ENCODE data around the gene PRXL2B.
"Not testable (repeated sequence)": the region's sequence is repeated elsewhere in the genome, so short reads cannot be mapped to it uniquely, and the experiment has no call there.

PRXL2B gene

DNA sequence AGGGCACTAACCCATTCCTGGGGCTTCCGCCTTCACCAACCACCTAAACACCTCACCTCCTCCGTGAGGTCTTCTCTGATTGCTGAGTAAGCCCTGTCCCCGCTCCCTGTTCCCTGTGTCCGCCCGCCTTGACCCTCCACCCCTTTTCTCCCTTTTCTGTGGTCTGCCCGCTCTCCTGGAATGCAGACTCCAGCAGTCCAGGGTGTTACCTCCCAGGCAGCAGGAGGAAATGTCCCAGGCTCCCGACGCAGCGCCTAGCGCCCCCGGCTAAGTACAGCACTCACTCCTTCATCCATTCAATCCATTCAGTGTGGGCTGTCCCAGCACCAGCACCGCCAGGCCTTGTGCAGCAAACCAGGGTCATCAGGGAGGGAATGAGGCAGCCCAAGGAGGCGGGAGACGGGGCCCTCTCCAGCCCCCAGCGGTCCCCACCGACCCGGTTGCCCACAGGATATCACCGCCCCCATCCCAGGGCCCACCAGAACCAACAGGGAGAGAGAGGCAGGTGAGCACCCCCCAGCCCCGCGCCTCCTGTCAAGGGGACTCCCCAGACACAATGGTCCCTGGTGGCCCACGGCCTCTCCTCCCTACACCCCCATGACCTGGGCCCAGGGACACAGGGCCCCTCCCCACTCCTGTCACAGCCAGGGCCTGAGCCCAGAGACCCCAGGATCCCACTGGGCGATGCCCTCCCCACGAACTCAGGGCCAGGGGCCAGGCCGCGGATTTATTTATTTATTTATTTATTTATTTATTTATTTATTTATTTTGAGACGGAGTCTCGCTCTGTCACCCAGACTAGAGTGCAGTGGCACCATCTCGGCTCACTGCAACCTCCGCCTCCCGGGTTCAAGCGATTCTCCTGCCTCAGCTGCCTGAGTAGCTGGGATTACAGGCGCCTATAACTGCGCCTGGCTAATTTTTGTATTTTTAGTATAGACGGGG, 20.2 kb upstream of the PRXL2B start:
- DNase-seq = no peak
- no peak overlapping the region for H3K4me3 ChIP-seq (ENCODE audit: insufficient read depth, low read depth, low read length, poor library complexity, severe bottlenecking)
- H3K9me3 ChIP-seq (ENCODE audit: control insufficient read depth, low read length) = no peaks in the 10 kb centered on the region
- H3K4me1 ChIP-seq (ENCODE audit: control insufficient read depth, insufficient read depth, low read length, poor library complexity, severe bottlenecking) = no peaks in the 10 kb centered on the region
- peaks cover 26% of the 10 kb centered on the region for H3K36me3 ChIP-seq (ENCODE audit: control insufficient read depth, insufficient read depth, low read length)
- no peak overlapping the region for H3K27ac ChIP-seq (ENCODE audit: insufficient read depth, low read length, poor library complexity, severe bottlenecking)
- H3K27me3 ChIP-seq (replicated peaks; ENCODE audit: control insufficient read depth, insufficient read depth, low read length, poor library complexity, severe bottlenecking) = no peaks in the 10 kb centered on the region

DNA sequence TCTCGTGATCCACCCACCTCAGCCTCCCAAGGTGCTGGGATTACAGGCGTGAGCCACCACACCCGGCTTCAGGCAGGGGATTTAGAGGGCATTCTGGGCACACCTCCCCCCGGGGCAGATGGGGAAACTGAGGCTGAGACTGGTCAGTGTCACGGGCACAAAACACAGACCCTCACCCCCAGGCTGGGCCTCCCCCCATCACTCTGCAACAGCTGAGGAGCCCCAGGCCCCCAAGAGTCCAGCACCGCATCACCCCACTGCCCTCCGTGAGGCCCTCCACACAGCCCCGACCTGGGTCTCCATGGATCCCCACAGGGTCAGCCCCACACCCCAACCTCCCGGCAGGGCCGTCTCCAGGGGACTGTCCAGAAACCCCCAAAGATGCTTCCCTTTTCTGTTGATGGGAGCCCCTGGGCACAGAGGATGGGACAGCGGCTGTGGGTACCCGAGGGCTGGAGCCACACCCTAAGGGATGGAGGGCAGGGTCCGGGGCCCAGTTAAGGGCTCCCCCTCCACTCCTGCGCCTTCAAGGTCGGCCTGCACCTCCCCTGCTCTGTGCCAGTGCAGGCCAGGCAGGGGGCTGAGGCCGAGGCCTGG, 19.4 kb upstream of the PRXL2B start:
- no peak overlapping the region for H3K4me3 ChIP-seq (ENCODE audit: insufficient read depth, low read depth, low read length, poor library complexity, severe bottlenecking)
- no peaks in the 10 kb centered on the region for H3K9me3 ChIP-seq (ENCODE audit: control insufficient read depth, low read length)
- DNase-seq = no peak
- H3K36me3 ChIP-seq (ENCODE audit: control insufficient read depth, insufficient read depth, low read length) = peaks cover 18% of the 10 kb centered on the region
- H3K27me3 ChIP-seq (replicated peaks; ENCODE audit: control insufficient read depth, insufficient read depth, low read length, poor library complexity, severe bottlenecking) = no peaks in the 10 kb centered on the region
- H3K27ac ChIP-seq (ENCODE audit: insufficient read depth, low read length, poor library complexity, severe bottlenecking) = no peak overlapping the region
- no peaks in the 10 kb centered on the region for H3K4me1 ChIP-seq (ENCODE audit: control insufficient read depth, insufficient read depth, low read length, poor library complexity, severe bottlenecking)

DNA sequence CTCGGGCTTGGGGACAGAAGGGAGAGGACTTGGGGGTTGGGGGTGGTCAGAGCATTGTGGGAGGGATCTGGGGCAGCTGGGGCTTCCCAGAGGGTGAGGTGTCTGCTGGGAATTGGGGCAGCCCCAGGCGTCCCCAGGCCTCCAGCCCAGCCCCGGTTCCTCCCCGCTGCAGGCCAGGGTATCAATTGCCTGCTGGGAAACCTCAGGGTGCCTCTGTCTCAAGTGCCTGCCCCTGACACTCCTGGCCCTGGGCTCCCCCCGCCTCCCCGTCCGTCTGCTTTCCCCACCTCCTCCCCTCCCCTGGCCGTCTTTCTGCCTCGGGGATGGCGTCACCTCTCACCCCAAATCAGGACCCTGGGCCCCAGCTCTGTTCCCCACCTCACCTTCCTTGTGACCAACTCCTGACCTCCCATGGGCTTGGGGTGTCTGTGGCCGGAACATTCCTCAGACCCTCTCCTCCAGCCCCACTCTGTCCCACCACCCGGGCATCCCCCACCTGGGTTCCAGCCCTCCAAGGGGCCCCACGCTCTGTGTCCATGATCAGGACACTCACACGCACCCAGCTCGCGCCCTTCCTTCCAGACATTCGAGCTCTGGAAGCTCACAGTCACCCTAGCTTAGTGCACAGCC, 18.3 kb upstream of the PRXL2B start:
- H3K9me3 ChIP-seq (ENCODE audit: control insufficient read depth, low read length); H3K27ac ChIP-seq (ENCODE audit: insufficient read depth, low read length, poor library complexity, severe bottlenecking); H3K4me1 ChIP-seq (ENCODE audit: control insufficient read depth, insufficient read depth, low read length, poor library complexity, severe bottlenecking); H3K4me3 ChIP-seq (ENCODE audit: insufficient read depth, low read depth, low read length, poor library complexity, severe bottlenecking); H3K36me3 ChIP-seq (ENCODE audit: control insufficient read depth, insufficient read depth, low read length); DNase-seq; H3K27me3 ChIP-seq (replicated peaks; ENCODE audit: control insufficient read depth, insufficient read depth, low read length, poor library complexity, severe bottlenecking): not testable (repeated sequence)

DNA sequence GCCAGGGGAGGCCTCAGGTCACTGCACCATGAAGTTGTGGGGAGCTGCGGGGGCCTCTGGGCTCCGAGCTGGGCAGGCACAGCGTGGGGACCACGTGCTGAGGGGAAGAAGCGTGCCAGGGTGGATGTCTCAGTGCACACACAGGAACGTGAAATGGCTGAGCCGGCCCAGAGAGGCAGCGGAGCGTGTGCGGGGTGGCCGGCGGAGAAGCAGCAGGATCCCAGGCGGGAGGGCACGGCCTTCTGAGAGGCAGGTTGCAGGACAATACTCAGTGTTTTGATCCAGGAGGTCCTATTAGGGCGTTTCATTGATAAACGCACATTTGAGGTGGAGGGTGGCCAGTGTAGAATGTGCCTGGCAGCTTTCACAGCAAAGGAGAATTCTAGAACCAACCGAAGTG, 17.5 kb upstream of the PRXL2B start:
- no peaks in the 10 kb centered on the region for H3K27me3 ChIP-seq (replicated peaks; ENCODE audit: control insufficient read depth, insufficient read depth, low read length, poor library complexity, severe bottlenecking)
- H3K4me1 ChIP-seq (ENCODE audit: control insufficient read depth, insufficient read depth, low read length, poor library complexity, severe bottlenecking) = no peaks in the 10 kb centered on the region
- H3K9me3 ChIP-seq (ENCODE audit: control insufficient read depth, low read length) = no peaks in the 10 kb centered on the region
- no peak overlapping the region for H3K4me3 ChIP-seq (ENCODE audit: insufficient read depth, low read depth, low read length, poor library complexity, severe bottlenecking)
- H3K36me3 ChIP-seq (ENCODE audit: control insufficient read depth, insufficient read depth, low read length) = peaks cover under 1% of the 10 kb centered on the region
- no peak overlapping the region for H3K27ac ChIP-seq (ENCODE audit: insufficient read depth, low read length, poor library complexity, severe bottlenecking)
- no peak for DNase-seq

DNA sequence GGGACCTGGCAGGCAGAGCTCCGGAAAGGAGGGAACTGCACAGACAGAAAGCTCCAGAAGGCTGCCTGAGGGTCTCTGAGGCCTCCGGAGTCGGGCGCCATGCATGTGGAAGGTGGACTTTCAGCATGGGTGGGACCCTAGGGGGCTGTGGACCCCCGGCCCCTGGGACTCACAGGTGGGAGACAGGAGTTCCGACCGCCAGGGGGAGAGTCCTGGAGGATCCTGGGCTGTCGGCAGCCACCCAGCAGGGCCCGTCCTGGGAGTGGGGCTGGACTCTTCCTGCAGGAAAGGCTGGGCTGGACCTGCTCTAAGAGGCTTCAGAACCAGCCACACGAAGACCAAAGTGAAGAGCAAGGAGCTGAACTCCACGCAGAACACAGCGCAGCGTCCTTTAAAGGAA, 16.9 kb upstream of the PRXL2B start:
- H3K4me3 ChIP-seq (ENCODE audit: insufficient read depth, low read depth, low read length, poor library complexity, severe bottlenecking); H3K4me1 ChIP-seq (ENCODE audit: control insufficient read depth, insufficient read depth, low read length, poor library complexity, severe bottlenecking); H3K9me3 ChIP-seq (ENCODE audit: control insufficient read depth, low read length); H3K36me3 ChIP-seq (ENCODE audit: control insufficient read depth, insufficient read depth, low read length); H3K27me3 ChIP-seq (replicated peaks; ENCODE audit: control insufficient read depth, insufficient read depth, low read length, poor library complexity, severe bottlenecking); H3K27ac ChIP-seq (ENCODE audit: insufficient read depth, low read length, poor library complexity, severe bottlenecking); DNase-seq: not testable (repeated sequence)

DNA sequence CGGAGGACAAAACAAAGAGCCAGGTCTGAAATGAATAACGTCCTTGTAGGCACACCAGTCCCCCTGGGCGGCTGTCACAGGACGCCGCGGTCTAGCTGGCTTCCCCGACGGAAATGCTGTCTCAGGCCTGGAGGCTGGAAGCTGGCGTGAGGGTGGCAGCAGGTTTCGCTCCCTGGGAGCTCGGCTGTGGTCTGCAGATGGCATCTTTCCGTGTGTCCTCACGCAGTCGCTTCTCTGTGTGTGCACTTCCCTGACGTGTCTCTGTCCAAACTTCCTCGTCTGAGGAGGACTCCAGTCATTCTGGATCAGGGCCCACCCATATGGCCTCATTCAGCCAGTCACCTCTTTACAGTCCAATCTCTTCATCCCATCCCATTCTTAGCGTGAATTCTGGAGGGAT, 16.2 kb upstream of the PRXL2B start:
- Histone ChIP-seq H3K4me3 (ENCODE audit: insufficient read depth, low read depth, low read length, poor library complexity, severe bottlenecking) (no peak overlapping the region), H3K4me1 (ENCODE audit: control insufficient read depth, insufficient read depth, low read length, poor library complexity, severe bottlenecking) (no peaks in the 10 kb centered on the region), H3K27me3 (replicated peaks; ENCODE audit: control insufficient read depth, insufficient read depth, low read length, poor library complexity, severe bottlenecking) (no peaks in the 10 kb centered on the region), H3K9me3 (ENCODE audit: control insufficient read depth, low read length) (no peaks in the 10 kb centered on the region), H3K27ac (ENCODE audit: insufficient read depth, low read length, poor library complexity, severe bottlenecking) (no peak overlapping the region), H3K36me3 (ENCODE audit: control insufficient read depth, insufficient read depth, low read length) (no peaks in the 10 kb centered on the region)
- DNase-seq = no peak

DNA sequence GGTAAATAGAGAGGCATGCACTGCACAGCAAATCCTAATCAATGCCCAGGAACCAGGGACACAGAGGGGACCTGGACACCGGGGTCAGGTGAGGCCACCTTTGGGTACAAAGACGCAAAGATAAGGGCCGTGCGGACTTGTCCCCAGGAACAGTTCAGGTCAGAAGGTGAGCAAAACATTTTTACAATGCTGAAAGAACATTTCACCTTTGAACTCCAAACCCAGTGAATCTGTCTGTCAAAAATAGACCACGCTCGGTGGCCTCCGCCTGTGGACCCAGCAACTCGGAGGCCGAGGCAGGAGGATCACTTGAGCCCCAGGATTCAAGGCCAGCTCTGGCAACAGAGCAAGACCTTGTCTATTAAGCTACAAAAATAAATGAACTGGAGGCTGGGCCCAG, 15.2 kb upstream of the PRXL2B start:
- Histone ChIP-seq H3K4me3 (ENCODE audit: insufficient read depth, low read depth, low read length, poor library complexity, severe bottlenecking) (no peak overlapping the region), H3K9me3 (ENCODE audit: control insufficient read depth, low read length) (no peaks in the 10 kb centered on the region), H3K4me1 (ENCODE audit: control insufficient read depth, insufficient read depth, low read length, poor library complexity, severe bottlenecking) (peaks cover under 1% of the 10 kb centered on the region), H3K27me3 (replicated peaks; ENCODE audit: control insufficient read depth, insufficient read depth, low read length, poor library complexity, severe bottlenecking) (no peaks in the 10 kb centered on the region), H3K27ac (ENCODE audit: insufficient read depth, low read length, poor library complexity, severe bottlenecking) (no peak overlapping the region), H3K36me3 (ENCODE audit: control insufficient read depth, insufficient read depth, low read length) (no peaks in the 10 kb centered on the region)
- DNase-seq = no peak

DNA sequence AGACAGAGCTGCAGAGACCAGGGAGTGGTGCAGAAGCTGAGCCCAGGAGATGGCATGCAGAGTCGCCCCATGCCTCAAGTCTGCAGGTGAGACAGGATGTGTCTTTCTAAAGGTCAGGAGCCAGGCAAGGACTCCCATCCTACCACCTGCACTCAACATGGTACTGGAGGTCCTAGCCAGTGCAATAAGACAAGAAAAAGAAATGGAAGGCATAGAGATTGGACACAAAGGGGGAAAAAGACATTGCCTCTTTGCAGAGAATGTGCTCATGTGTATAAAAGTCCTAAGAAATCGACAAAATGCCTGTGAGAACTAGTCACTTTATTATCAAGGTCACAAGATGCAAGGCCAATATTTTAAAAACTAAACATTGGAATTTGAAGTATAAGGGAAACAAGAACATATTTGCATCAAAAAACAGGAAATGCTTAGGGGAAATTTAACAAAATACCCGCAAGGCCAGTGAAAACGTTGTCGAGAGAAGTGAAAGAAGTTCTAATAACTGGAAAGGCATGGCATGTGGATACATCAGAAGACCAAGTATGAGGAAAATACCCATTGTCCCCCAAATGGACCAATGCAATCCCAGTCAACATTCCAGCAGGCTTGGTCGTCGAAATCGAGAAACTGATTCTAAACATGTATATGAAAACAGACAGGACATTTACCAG, 13.2 kb upstream of the PRXL2B start:
- H3K27ac ChIP-seq (ENCODE audit: insufficient read depth, low read length, poor library complexity, severe bottlenecking) = no peak overlapping the region
- H3K27me3 ChIP-seq (replicated peaks; ENCODE audit: control insufficient read depth, insufficient read depth, low read length, poor library complexity, severe bottlenecking) = no peaks in the 10 kb centered on the region
- no peak overlapping the region for H3K4me3 ChIP-seq (ENCODE audit: insufficient read depth, low read depth, low read length, poor library complexity, severe bottlenecking)
- H3K36me3 ChIP-seq (ENCODE audit: control insufficient read depth, insufficient read depth, low read length) = no peaks in the 10 kb centered on the region
- DNase-seq = no peak
- peaks cover 19% of the 10 kb centered on the region for H3K4me1 ChIP-seq (ENCODE audit: control insufficient read depth, insufficient read depth, low read length, poor library complexity, severe bottlenecking)
- no peaks in the 10 kb centered on the region for H3K9me3 ChIP-seq (ENCODE audit: control insufficient read depth, low read length)

DNA sequence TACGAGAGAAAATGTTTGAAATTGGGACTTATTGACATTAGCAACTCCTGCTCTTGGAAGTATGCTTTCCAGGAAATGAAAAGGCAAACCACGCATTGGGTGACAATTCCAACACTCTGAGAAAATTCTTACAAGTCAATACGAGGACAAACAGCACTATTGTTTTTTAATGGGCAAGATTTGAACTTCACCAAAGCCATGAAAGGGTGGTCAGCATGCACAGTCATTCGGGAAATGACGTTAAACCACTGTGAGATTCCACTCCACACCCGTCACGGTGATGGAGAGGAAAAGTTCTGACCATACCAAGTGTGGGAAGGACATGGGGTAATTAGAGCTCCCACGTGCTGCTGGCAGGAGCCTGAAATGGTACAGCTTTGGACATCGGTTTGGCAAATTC, 12.2 kb upstream of the PRXL2B start:
- H3K27me3 ChIP-seq (replicated peaks; ENCODE audit: control insufficient read depth, insufficient read depth, low read length, poor library complexity, severe bottlenecking) = no peaks in the 10 kb centered on the region
- no peaks in the 10 kb centered on the region for H3K9me3 ChIP-seq (ENCODE audit: control insufficient read depth, low read length)
- H3K36me3 ChIP-seq (ENCODE audit: control insufficient read depth, insufficient read depth, low read length) = no peaks in the 10 kb centered on the region
- DNase-seq = no peak
- no peak overlapping the region for H3K4me3 ChIP-seq (ENCODE audit: insufficient read depth, low read depth, low read length, poor library complexity, severe bottlenecking)
- H3K27ac ChIP-seq (ENCODE audit: insufficient read depth, low read length, poor library complexity, severe bottlenecking) = no peak overlapping the region
- peaks cover 28% of the 10 kb centered on the region for H3K4me1 ChIP-seq (ENCODE audit: control insufficient read depth, insufficient read depth, low read length, poor library complexity, severe bottlenecking)
